H1 (cell line): ENCODE results near the gene MESD. TPM values are rescaled to one million over a fixed set of nuclear protein-coding genes. Genes with fewer than 3 reads are reported as not detected.

ENCODE experiments used
- CTCF ChIA-PET: fragments of 300-600 bp; sonication (Branson Sonifier 250); formaldehyde crosslinking; loops from one replicate; lab custom pipeline; 2021; ENCODE audit not compliant: partially characterized antibody; lab: Charles Lee
- POLR2A ChIA-PET: fragments of 300-600 bp; sonication (Branson Sonifier 250); formaldehyde crosslinking; loops from one replicate; lab custom pipeline; 2021; ENCODE audit warnings: inconsistent platforms; ENCODE audit not compliant: partially characterized antibody; lab: Charles Lee
- DNase-seq, 2 experiments: peaks; one replicate each; pipeline versions ENCODE4 v3.0.0 to v3.0.0-alpha.2; 2010 to 2022; ENCODE audit warnings: low spot score in 2 of 2, low read depth in 1 of 2, mixed read lengths in 1 of 2
- FAIRE-seq: peaks from 2 replicates; lab custom pipeline; 2011; peaks lifted over from hg19 to GRCh38; lab: Jason Lieb, UNC
- H2AFZ ChIP-seq: 2 replicates; pipeline ENCODE4 v1.8.1; 2012; ENCODE audit warnings: low read length, inconsistent platforms
- H2AK5ac ChIP-seq: 2 replicates; pipeline ENCODE4 v1.6.1; 2013; ENCODE audit warnings: low read depth, low read length
- H2BK120ac ChIP-seq: replicated peaks from 2 replicates; pipeline ENCODE3; 2013; ENCODE audit warnings: low read depth, low read length, inconsistent platforms
- H2BK12ac ChIP-seq: 2 replicates; pipeline ENCODE4 v1.6.1; 2013; ENCODE audit warnings: low read depth, low read length
- H2BK15ac ChIP-seq: 2 replicates; pipeline ENCODE4 v1.6.1; 2013; ENCODE audit warnings: low read length
- H2BK20ac ChIP-seq: 2 replicates; pipeline ENCODE4 v1.6.1; 2013; ENCODE audit warnings: low read length
- H2BK5ac ChIP-seq: 2 replicates; pipeline ENCODE4 v1.6.1; 2013; ENCODE audit warnings: low read depth, low read length
- H3K14ac ChIP-seq: 2 replicates; pipeline ENCODE4 v1.6.1; 2013; ENCODE audit warnings: inconsistent platforms; ENCODE audit not compliant: insufficient read length
- H3K18ac ChIP-seq: 2 replicates; pipeline ENCODE4 v1.6.1; 2013; ENCODE audit warnings: low read length; ENCODE audit errors: extremely low read depth
- H3K23ac ChIP-seq: 2 replicates; pipeline ENCODE4 v1.6.1; 2013; ENCODE audit warnings: inconsistent platforms; ENCODE audit not compliant: insufficient read length
- H3K23me2 ChIP-seq: 2 replicates; pipeline ENCODE4 v1.6.1; 2013; ENCODE audit warnings: low read depth, low read length
- H3K27ac ChIP-seq: 2 replicates; pipeline ENCODE4 v1.6.1; 2011; ENCODE audit warnings: low read depth, low read length, inconsistent platforms
- H3K27me3 ChIP-seq, 4 experiments: replicated peaks in 1 of 4; 1 replicate in 1 of 4; 2 replicates in 3 of 4; pipeline versions ENCODE4 v1.6.1 to v1.8.1; 2011 to 2013; ENCODE audit warnings: low read length in 3 of 4, mild to moderate bottlenecking in 3 of 4, inconsistent platforms in 2 of 4, mixed read lengths in 2 of 4, moderate library complexity in 1 of 4; ENCODE audit not compliant: control insufficient read depth in 3 of 4, insufficient read depth in 3 of 4; ENCODE audit errors: extremely low read depth in 1 of 4
- H3K36me3 ChIP-seq, 4 experiments: 2 replicates each; pipeline versions ENCODE4 v1.6.1 to v1.8.1; 2011 to 2013; ENCODE audit warnings: mild to moderate bottlenecking in 4 of 4, low read length in 3 of 4, moderate library complexity in 2 of 4, control low read depth in 1 of 4, inconsistent platforms in 1 of 4; ENCODE audit not compliant: insufficient read depth in 4 of 4, control insufficient read depth in 2 of 4
- H3K4ac ChIP-seq: replicated peaks from 2 replicates; pipeline ENCODE3; 2013; ENCODE audit warnings: low read length, low read depth, mixed read lengths, inconsistent platforms; ENCODE audit not compliant: insufficient read length
- H3K4me1 ChIP-seq, 4 experiments: replicated peaks in 1 of 4; 1 replicate in 1 of 4; 2 replicates in 3 of 4; pipeline versions ENCODE4 v1.6.1 to v1.8.1; 2011 to 2013; ENCODE audit warnings: low read length in 3 of 4, inconsistent platforms in 2 of 4, mixed read lengths in 1 of 4; ENCODE audit not compliant: insufficient read depth in 4 of 4, control insufficient read depth in 3 of 4
- H3K4me2 ChIP-seq, 2 experiments: 2 replicates each; pipeline versions ENCODE4 v1.6.1 to v1.8.1; 2011 to 2013; ENCODE audit warnings: low read depth in 2 of 2, low read length in 2 of 2, control low read depth in 1 of 2, inconsistent platforms in 1 of 2, mild to moderate bottlenecking in 1 of 2; ENCODE audit not compliant: insufficient read depth in 1 of 2
- H3K4me3 ChIP-seq, 4 experiments: fragments of 200-600, 300-600 bp in 1 of 4; sonication (generic), shearing (Covaris generic), sonication (Bioruptor Twin) in 1 of 4; 2 replicates each; pipeline versions ENCODE4 v1.5.1 to v1.8.1; 2011 to 2016; ENCODE audit warnings: low read length in 4 of 4, low read depth in 3 of 4, control low read depth in 2 of 4, inconsistent platforms in 2 of 4, mild to moderate bottlenecking in 2 of 4, mixed read lengths in 1 of 4, moderate library complexity in 1 of 4; ENCODE audit not compliant: insufficient read depth in 2 of 4; ENCODE audit errors: extremely low read depth in 1 of 4
- H3K56ac ChIP-seq: replicated peaks from 2 replicates; pipeline ENCODE3; 2013; ENCODE audit warnings: low read depth, mild to moderate bottlenecking, mixed read lengths, low read length, inconsistent platforms; ENCODE audit not compliant: insufficient read length
- H3K79me1 ChIP-seq: 2 replicates; pipeline ENCODE4 v1.6.1; 2013; ENCODE audit warnings: low read depth, low read length, control low read depth
- H3K79me2 ChIP-seq, 2 experiments: 2 replicates each; pipeline versions ENCODE4 v1.6.1 to v1.8.1; 2012 to 2013; ENCODE audit warnings: low read length in 2 of 2, mild to moderate bottlenecking in 2 of 2, inconsistent platforms in 1 of 2; ENCODE audit not compliant: insufficient read depth in 2 of 2, control insufficient read depth in 1 of 2
- H3K9ac ChIP-seq, 4 experiments: replicated peaks in 1 of 4; 1 replicate in 1 of 4; 2 replicates in 3 of 4; pipeline versions ENCODE4 v1.6.1 to v1.8.1; 2011 to 2013; ENCODE audit warnings: low read depth in 3 of 4, low read length in 3 of 4, control low read depth in 2 of 4, mild to moderate bottlenecking in 2 of 4, moderate library complexity in 2 of 4, inconsistent platforms in 1 of 4; ENCODE audit errors: extremely low read depth in 1 of 4
- H3K9me3 ChIP-seq, 2 experiments: 2 replicates each; pipeline versions ENCODE4 v1.6.1 to v1.8.1; 2012 to 2013; ENCODE audit warnings: mild to moderate bottlenecking in 2 of 2, moderate library complexity in 2 of 2, control low read depth in 1 of 2, inconsistent platforms in 1 of 2, low read depth in 1 of 2, low read length in 1 of 2, mixed read lengths in 1 of 2; ENCODE audit not compliant: insufficient read depth in 2 of 2
- H4K20me1 ChIP-seq, 2 experiments: replicated peaks in 1 of 2; 2 replicates each; pipeline versions ENCODE3 to v1.8.1; 2011 to 2013; ENCODE audit warnings: inconsistent platforms in 2 of 2, low read length in 2 of 2, mild to moderate bottlenecking in 1 of 2; ENCODE audit not compliant: insufficient read depth in 2 of 2, control insufficient read depth in 1 of 2
- H4K5ac ChIP-seq: 2 replicates; pipeline ENCODE4 v1.6.1; 2013; ENCODE audit warnings: low read length, low read depth, mixed read lengths, inconsistent platforms; ENCODE audit not compliant: insufficient read length
- H4K8ac ChIP-seq: 2 replicates; pipeline ENCODE4 v1.8.0; 2013; ENCODE audit warnings: mild to moderate bottlenecking, moderate library complexity, low read length, inconsistent platforms; ENCODE audit not compliant: insufficient read depth; ENCODE audit errors: extremely low read depth
- H4K91ac ChIP-seq: replicated peaks from 2 replicates; pipeline ENCODE3; 2013; ENCODE audit warnings: low read length, mixed read lengths, inconsistent platforms; ENCODE audit not compliant: insufficient read length
- CBX8 ChIP-seq: fragments of 300-800, 300-1000 bp; sonication (generic); IDR thresholded peaks from 2 replicates; pipeline ENCODE4 v1.7.1; 2016; ENCODE audit warnings: low read depth, low read length, borderline replicate concordance
- CREB1 ChIP-seq: IDR thresholded peaks from 2 replicates; pipeline ENCODE4 v1.6.1; 2012; ENCODE audit warnings: inconsistent platforms
- HDAC6 ChIP-seq: IDR thresholded peaks from one replicate; pipeline ENCODE4 v1.7.1; 2012; ENCODE audit warnings: low read depth, mild to moderate bottlenecking, inconsistent platforms, low read length, moderate library complexity
- KDM4A ChIP-seq: IDR thresholded peaks from one replicate; pipeline ENCODE4 v1.7.1; 2012; ENCODE audit warnings: low read depth, mild to moderate bottlenecking, moderate library complexity, low read length, inconsistent platforms; ENCODE audit not compliant: severe bottlenecking
- MAFK ChIP-seq: IDR thresholded peaks from 2 replicates; pipeline ENCODE4 v1.6.1; 2012; ENCODE audit warnings: low read depth, mild to moderate bottlenecking, improper control_type of control experiment, low read length
- RFX5 ChIP-seq: IDR thresholded peaks from 2 replicates; pipeline ENCODE4 v1.6.1; 2011; ENCODE audit warnings: low read depth, low read length, improper control_type of control experiment, borderline replicate concordance
- SIN3A ChIP-seq, 2 experiments: IDR thresholded peaks in 1 of 2; conservative IDR thresholded peaks in 1 of 2; 2 replicates each; pipeline ENCODE4 v1.6.1; 2011 to 2012; ENCODE audit warnings: low read length in 2 of 2, improper control_type of control experiment in 1 of 2, low read depth in 1 of 2, mild to moderate bottlenecking in 1 of 2
- TBP ChIP-seq: IDR thresholded peaks from 2 replicates; pipeline ENCODE4 v1.6.1; 2011; ENCODE audit warnings: low read depth, low read length, improper control_type of control experiment
- TEAD4 ChIP-seq: IDR thresholded peaks from 2 replicates; pipeline ENCODE4 v1.6.1; 2012; ENCODE audit warnings: low read depth, low read length, inconsistent platforms, mixed read lengths
- WGBS, 2 experiments: shearing (Covaris generic) in 1 of 2; methylation state at CpG; one replicate each; pipeline versions ENCODE4 v1.1.6 to v1.1.7; 2013 to 2015; ENCODE audit warnings: low lambda C conversion rate in 2 of 2, mixed read lengths in 2 of 2, inconsistent platforms in 1 of 2, low coverage in 1 of 2, missing lambda C conversion rate in 1 of 2; ENCODE audit not compliant: insufficient replicate concordance in 2 of 2, insufficient coverage in 1 of 2, insufficient read length in 1 of 2; ENCODE audit errors: extremely low coverage in 1 of 2, missing lambda C conversion rate in 1 of 2; 5-methylcytosine and 5-hydroxymethylcytosine counted together
- polyA plus RNA-seq, 7 experiments: library from polyadenylated mRNA; depleted of rRNA in 3 of 7; stranded (reverse) in 5 of 7; unstranded in 2 of 7; fragments of >200 nt in 5 of 7; fragments of 200-250 nt in 2 of 7; gene quantifications; 1 replicate in 5 of 7; 2 replicates in 1 of 7; 4 replicates in 1 of 7; pipeline versions ENCODE4 v1.2.1 to v1.2.3, GENCODE V29; 2011 to 2013; ENCODE audit warnings: missing spikeins in 2 of 7, mixed read lengths in 2 of 7
- total RNA-seq: library from RNA; stranded (reverse); fragmentation: NEBNext Ultra II Directional; extraction: Animal tissue kit (Norgen Biotek cat#: 25700); gene quantifications from 2 replicates; pipeline ENCODE4 v1.2.1, GENCODE V29; 2021
- TF ChIP-seq, protein P1 (sequence below): IDR thresholded peaks from 2 replicates; pipeline ENCODE4 v1.6.1; 2011; ENCODE audit warnings: low read depth, mild to moderate bottlenecking, low read length; ENCODE audit not compliant: insufficient read depth
- TF ChIP-seq, protein P2 (sequence below): IDR thresholded peaks from 2 replicates; pipeline ENCODE4 v1.6.1; 2012; ENCODE audit warnings: inconsistent platforms
- TF ChIP-seq, protein P3 (sequence below): IDR thresholded peaks from 2 replicates; pipeline ENCODE4 v1.6.1; 2011; ENCODE audit warnings: low read length, improper control_type of control experiment

Gene MESD
- total and polyA plus RNA-seq, 2 of the 8 experiments (the other 6 are each of a cell fraction or from before 2014, with no cell fraction given) = 11.0 to 28.3 TPM

DNA sequence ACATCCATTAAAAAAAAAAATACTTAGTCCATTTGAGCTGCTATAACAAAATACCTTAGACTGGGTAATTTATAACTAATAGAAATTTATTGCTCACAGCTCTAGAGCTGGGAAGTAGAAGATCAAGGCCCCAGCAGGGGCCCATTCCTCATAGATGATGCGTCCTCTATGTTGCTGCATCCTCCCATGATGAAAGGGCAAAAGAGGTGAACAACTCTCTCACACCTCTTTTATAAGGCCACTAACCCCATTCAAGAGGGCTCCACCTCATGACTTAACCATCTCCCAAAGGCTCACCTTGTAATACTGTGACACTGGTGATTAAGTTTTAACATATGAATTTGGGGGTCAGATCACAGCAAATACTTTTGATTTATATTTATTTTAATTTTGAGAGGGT lies 8.1 kb upstream of the MESD start:
- no peak overlapping the region for H2BK120ac ChIP-seq
- H3K4me1 ChIP-seq = peaks cover 0 to 5% (median 2%) of the 10 kb centered on the region in 4 experiments; a peak in 4 of 7 replicates
- peaks cover 0 to 2% of the 10 kb centered on the region in 2 experiments for H4K20me1 ChIP-seq
- no peak overlapping the region for H4K91ac ChIP-seq
- no peak overlapping the region for H3K4ac ChIP-seq
- H3K36me3 ChIP-seq = no peaks in the 10 kb centered on the region; a peak in 1 of 8 replicates
- WGBS, 2 experiments = 89% methylated on average over 1 of the region's 1 CpG; no CpG with 5 or more reads in 1 of the 2 experiments
- H3K9me3 ChIP-seq = no peaks in the 10 kb centered on the region; a peak in 1 of 4 replicates
- peaks cover 0 to 8% (median 5%) of the 10 kb centered on the region in 4 experiments; a peak in 4 of 7 replicates for H3K27me3 ChIP-seq
- no peak overlapping the region for H3K56ac ChIP-seq
- H3K4me2 ChIP-seq = no peak overlapping the region
- no peak overlapping the region for H4K5ac ChIP-seq
- H3K14ac ChIP-seq = no peak overlapping the region
- H3K23ac ChIP-seq = no peak overlapping the region
- no peak overlapping the region for H2AFZ ChIP-seq
- no peak overlapping the region for H2BK5ac ChIP-seq
- H3K27ac ChIP-seq = no peak overlapping the region
- no peak overlapping the region for H2AK5ac ChIP-seq
- CTCF ChIA-PET = interaction anchor here (0.6 to 1.3 kb wide), 6 partner anchors 19 to 563 kb away, joined by 3 to 5 read pairs (median 4); no protein-coding TSS in a partner anchor
- no peaks in the 10 kb centered on the region for H3K79me1 ChIP-seq
- no peak overlapping the region for H3K9ac ChIP-seq
- FAIRE-seq = no peak
- DNase-seq = no peak
- no peak overlapping the region for H2BK20ac ChIP-seq
- H2BK12ac ChIP-seq = no peak overlapping the region
- H2BK15ac ChIP-seq = no peak overlapping the region
- no peak overlapping the region for H3K18ac ChIP-seq
- H3K4me3 ChIP-seq = no peak overlapping the region
- H3K79me2 ChIP-seq = no peaks in the 10 kb centered on the region
- no peak overlapping the region for H4K8ac ChIP-seq
- POLR2A ChIA-PET = no interaction called here
- H3K23me2 ChIP-seq = peaks cover 15% of the 10 kb centered on the region; the same call in 1 of the 2 replicates
- TF ChIP-seq RFX5 (no peak), HDAC6 (no peak), MAFK (no peak), CREB1 (no peak), CBX8 (no peak), TEAD4 (no peak), TBP (no peak), SIN3A (conservative IDR thresholded peaks at IDR 0.05 in 1 of 2, IDR thresholded peaks at IDR 0.05 in 1 of 2; ENCODE audit: low read depth in 1 of 2, low read length in 2 of 2) (no peak), KDM4A (no peak)
- TF ChIP-seq, protein P1, sequence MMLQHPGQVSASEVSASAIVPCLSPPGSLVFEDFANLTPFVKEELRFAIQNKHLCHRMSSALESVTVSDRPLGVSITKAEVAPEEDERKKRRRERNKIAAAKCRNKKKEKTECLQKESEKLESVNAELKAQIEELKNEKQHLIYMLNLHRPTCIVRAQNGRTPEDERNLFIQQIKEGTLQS = no peak
- TF ChIP-seq, protein P2, sequence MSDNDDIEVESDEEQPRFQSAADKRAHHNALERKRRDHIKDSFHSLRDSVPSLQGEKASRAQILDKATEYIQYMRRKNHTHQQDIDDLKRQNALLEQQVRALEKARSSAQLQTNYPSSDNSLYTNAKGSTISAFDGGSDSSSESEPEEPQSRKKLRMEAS = no peak
- TF ChIP-seq, protein P3, sequence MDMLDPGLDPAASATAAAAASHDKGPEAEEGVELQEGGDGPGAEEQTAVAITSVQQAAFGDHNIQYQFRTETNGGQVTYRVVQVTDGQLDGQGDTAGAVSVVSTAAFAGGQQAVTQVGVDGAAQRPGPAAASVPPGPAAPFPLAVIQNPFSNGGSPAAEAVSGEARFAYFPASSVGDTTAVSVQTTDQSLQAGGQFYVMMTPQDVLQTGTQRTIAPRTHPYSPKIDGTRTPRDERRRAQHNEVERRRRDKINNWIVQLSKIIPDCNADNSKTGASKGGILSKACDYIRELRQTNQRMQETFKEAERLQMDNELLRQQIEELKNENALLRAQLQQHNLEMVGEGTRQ = no peak
